ENCODE data around the gene MBD5.

MBD5 gene

GRCh38 chr2:148483665-148484064, 462.8 kb downstream of the MBD5 start:
- no peak for DNase-seq (ENCODE audit: low read depth)

- no peak for DNase-seq (ENCODE audit: low read depth)
Measured at GRCh38 chr2:148484066-148484465, 463.2 kb downstream of the MBD5 start.

GRCh38 chr2:148486655-148487054, 465.8 kb downstream of the MBD5 start:
- DNase-seq (ENCODE audit: low read depth) = no peak

- no peak for DNase-seq (ENCODE audit: low read depth)
Measured at GRCh38 chr2:148487439-148487838, 466.5 kb downstream of the MBD5 start.

GRCh38 chr2:148490840-148491439, 470.0 kb downstream of the MBD5 start:
- no peak for DNase-seq (ENCODE audit: low read depth)

- no peak for DNase-seq (ENCODE audit: low read depth)
Measured at GRCh38 chr2:148493822-148494563, 473.1 kb downstream of the MBD5 start.

- no peak for DNase-seq (ENCODE audit: low read depth)
Measured at GRCh38 chr2:148495586-148495985, 474.7 kb downstream of the MBD5 start.

- DNase-seq (ENCODE audit: low read depth) = no peak
Measured at GRCh38 chr2:148501545-148501944, 480.7 kb downstream of the MBD5 start.

- no peak for DNase-seq (ENCODE audit: low read depth)
Measured at GRCh38 chr2:148503516-148503915, 482.6 kb downstream of the MBD5 start.

- no peak for DNase-seq (ENCODE audit: low read depth)
Measured at GRCh38 chr2:148507970-148508369, 487.1 kb downstream of the MBD5 start.

GRCh38 chr2:148508878-148509287, 488.0 kb downstream of the MBD5 start:
- DNase-seq (ENCODE audit: low read depth) = no peak

- peak; percentile 66 for DNase-seq (ENCODE audit: low read depth)
Measured at GRCh38 chr2:148509288-148509902, 488.5 kb downstream of the MBD5 start.

GRCh38 chr2:148511883-148512282, 491.0 kb downstream of the MBD5 start:
- DNase-seq (ENCODE audit: low read depth) = no peak

GRCh38 chr2:148512501-148512900, 491.6 kb downstream of the MBD5 start:
- DNase-seq (ENCODE audit: low read depth) = no peak

GRCh38 chr2:148513427-148513826, 492.5 kb downstream of the MBD5 start:
- DNase-seq (ENCODE audit: low read depth) = no peak

- no peak for DNase-seq (ENCODE audit: low read depth)
Measured at GRCh38 chr2:148515120-148515519, 494.2 kb downstream of the MBD5 start.

GRCh38 chr2:148515976-148516375, 495.1 kb downstream of the MBD5 start:
- no peak for DNase-seq (ENCODE audit: low read depth)

- no peak for DNase-seq (ENCODE audit: low read depth)
Measured at GRCh38 chr2:148517296-148517695, 496.4 kb downstream of the MBD5 start.

GRCh38 chr2:148517822-148518221, 496.9 kb downstream of the MBD5 start:
- no peak for DNase-seq (ENCODE audit: low read depth)

GRCh38 chr2:148519013-148519412, 498.1 kb downstream of the MBD5 start:
- DNase-seq (ENCODE audit: low read depth) = no peak

GRCh38 chr2:148521181-148521580, 500.3 kb downstream of the MBD5 start:
- DNase-seq (ENCODE audit: low read depth) = no peak

- DNase-seq (ENCODE audit: low read depth) = no peak
Measured at GRCh38 chr2:148523315-148523714, 502.4 kb downstream of the MBD5 start.

- DNase-seq (ENCODE audit: low read depth) = peak; percentile 51
Measured at GRCh38 chr2:148524519-148524919, 503.6 kb downstream of the MBD5 start.
